HG03457 (cell line): Measurements from ENCODE around the gene KCNK18.
"Not testable (repeated sequence)": the region's sequence is repeated elsewhere in the genome, so short reads cannot be mapped to it uniquely, and the experiment has no call there.

Experiments
- ATAC-seq: cut with Tn5 transposase; IDR thresholded peaks from one replicate; pipeline ENCODE4 v1.9.1; 2021; ENCODE audit warnings: moderate number of reproducible peaks; ENCODE audit not compliant: unreplicated experiment

The KCNK18 gene

GRCh38 chr10:117218654-117219053, 21.4 kb downstream of the KCNK18 start:
- ATAC-seq = no peak

- ATAC-seq = no peak
These were observed 23.9 kb downstream of the KCNK18 start for GRCh38 chr10:117221156-117221711.

GRCh38 chr10:117222552-117222951, 25.3 kb downstream of the KCNK18 start:
- ATAC-seq = no peak

DNA sequence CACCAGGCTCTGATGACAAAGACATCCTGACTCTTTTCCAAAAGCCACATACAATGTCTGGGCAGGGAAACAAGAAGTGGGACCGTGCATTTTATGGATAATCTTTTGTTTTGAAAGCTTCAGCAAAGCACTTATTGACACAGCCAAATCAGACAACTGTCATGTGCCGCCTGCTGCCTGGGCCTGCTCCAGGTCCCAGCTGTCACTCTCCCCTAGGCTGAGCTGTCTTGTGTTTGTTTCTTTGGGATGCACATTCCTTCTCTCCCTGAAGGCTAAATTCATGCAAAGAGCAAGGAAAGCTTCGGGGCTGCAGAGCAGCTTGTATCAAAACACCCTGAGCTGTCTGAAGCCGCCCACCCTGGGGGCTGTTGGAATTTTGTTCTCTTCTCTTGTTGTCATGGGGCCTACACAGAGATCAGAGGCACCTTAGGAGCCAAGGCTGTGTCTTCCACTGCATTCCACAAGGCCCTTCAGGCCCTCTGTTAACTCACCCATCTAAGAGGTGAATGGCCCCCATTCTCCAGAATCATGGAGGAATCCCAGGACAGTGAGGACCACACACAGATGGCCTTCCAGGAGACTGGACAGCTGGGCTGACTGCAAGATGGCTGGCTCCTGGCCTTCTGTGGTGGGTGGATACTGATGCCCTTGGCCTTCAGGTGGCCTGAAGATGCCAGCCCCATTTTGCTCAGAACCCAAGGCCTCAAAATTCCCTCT, 25.8 kb downstream of the KCNK18 start:
- ATAC-seq = no peak

DNA sequence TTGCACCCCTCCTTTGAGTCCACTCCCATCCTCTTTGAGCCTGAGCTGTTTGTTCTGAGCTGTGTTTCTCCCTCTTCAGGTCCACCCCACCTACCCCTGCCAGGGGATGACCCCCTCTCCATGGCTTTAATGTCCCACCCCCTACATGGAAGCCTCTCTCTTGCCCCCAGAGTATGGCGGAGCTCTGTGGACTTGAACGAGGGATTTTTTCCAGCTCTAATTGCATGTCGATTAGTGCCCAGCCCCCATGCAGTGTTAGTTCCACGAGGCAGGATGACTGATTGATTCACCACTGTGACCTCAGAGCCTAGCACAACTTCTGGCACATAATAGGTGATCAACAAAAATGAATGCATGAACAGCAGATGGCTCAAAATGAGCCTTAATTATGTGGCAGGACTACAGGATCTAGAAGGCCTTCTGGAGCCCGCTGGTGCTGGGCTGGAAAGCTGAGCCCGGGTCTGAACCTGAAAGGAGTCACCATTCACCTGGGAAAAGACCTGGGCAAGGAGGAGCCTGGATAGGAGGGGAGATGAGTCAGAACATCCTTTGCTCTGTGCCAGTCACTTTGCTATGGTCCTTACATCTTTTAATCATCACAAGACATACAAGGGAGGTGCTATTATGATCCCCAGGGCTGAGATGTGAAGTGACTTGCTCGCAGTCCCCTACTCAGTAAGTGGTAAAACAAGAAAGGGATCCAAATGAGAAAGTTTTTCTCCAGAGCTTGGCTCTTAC, 26.6 kb downstream of the KCNK18 start:
- ATAC-seq = no peak

- no peak for ATAC-seq
These were observed 27.6 kb downstream of the KCNK18 start for GRCh38 chr10:117224881-117225280.

DNA sequence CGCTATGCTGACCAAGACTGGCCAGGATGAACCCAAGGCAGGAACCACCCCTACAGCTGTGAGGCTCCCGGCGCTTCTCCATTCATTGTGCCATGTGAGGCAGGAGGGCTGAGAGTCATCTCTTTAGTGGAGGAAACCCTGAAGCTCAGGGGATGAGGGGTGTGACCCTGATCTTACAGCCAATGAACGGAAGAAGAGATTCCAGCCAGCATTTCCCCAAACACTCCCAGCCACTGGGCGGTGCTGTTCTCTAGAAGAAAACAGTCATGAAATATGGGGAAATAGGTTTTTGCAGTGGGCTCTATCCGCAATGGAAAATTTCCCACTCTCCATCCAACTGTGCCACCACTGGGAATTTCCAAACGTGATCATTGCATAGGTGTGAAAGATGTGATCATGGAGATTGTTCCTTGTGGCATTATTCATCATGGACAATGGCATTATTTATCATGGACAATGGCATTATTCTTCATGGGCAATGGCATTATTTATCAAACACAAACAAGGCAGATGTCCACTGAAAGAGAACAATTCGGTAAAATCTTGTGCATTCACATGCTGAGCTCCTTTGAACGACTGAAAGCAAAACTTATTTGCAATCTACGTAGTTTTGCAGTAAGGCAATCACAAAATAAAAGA, 29.6 kb downstream of the KCNK18 start:
- ATAC-seq = no peak

DNA sequence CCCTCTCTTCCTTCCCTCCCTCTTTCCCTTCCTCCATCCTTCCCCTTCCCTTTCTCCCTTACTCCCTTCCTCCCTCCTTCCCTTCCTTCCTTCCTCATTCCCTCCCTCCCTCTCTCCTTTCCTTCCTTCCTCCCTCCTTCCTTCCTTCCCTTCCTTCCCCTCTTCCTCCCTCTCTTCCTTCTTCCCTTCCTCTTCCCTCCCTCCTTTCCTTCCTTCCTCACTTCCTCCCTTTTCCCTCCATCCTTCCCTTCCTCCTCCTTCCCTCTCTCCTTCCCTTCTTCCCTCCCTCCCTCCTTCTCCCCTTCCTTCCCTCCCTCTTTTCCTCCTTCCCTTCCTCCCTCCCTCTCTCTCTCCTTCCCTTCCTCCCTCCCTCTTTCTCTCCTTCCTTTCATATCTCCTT, 30.9 kb downstream of the KCNK18 start:
- no peak for ATAC-seq

GRCh38 chr10:117230107-117230506, 32.8 kb downstream of the KCNK18 start:
- not testable (repeated sequence) for ATAC-seq

GRCh38 chr10:117237401-117237991, 40.2 kb downstream of the KCNK18 start:
- ATAC-seq = no peak

DNA sequence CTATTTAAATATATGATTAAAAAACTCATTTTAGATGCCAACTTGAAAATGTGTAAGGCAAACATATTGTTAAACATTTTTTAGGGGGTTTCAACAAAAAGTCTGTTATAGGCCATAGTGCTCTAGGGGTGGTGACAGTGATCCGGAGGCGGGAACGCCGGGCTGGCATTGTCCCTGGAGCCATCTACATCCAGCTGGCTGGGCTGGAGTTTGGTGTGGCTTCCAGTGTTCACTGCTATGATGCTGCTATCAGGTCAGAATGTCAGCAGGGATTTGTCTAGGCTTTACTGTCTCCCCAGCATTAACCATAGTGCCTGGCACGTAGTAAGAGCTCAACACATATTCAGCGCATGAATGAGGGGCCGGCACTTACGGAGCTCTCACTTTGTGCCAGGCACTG, 41.8 kb downstream of the KCNK18 start:
- no peak for ATAC-seq

- no peak for ATAC-seq
These were observed 42.7 kb downstream of the KCNK18 start for GRCh38 chr10:117239721-117240620.

DNA sequence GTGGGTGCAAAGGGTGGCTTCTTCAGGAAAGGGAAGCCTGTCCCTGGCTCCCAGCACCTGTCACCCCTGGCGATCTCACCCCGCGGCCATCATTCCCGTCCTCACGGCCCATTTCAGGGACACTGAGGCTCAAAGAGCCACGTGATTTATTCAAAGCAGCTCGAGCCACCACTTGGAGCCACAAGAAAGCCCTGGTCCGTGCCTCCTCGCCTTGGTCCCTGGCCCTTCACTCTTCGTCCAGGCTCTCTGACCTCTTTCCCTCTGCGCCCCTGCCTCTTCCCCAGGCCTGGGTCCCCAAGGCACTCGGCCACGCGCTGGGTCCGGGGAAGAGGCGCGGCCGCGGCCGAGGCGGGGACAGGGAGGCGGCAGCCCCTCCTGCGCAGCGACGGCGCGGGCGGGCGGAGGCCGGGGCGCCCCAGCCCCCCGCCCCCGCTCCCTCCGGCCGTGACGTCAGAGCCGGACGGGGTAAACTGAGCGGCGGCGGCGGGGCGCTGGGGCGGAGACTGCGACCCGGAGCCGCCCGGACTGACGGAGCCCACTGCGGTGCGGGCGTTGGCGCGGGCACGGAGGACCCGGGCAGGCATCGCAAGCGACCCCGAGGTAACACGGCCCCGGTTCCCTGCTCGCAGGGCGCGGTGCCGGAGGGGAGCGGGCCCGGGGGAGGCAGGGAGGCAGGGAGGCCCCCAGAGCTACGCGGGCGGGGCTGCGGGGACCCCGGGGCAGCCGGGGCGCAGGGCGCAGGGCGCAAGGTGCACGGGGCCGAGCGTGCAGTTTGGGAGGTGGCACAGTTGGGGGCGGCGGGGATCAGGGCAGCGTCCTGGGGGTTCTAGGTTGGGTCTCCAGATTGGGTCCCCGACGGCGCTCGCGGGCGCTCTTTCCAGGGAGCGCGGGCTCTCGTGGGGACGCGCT, 43.6 kb downstream of the KCNK18 start, which contains the start of gene SLC18A2:
Gene SLC18A2, plus strand, starts transcription at position 494 of the 909 bp plus-strand sequence. CDS start 580 bp downstream, outside the sequence.
- ATAC-seq = no peak

DNA sequence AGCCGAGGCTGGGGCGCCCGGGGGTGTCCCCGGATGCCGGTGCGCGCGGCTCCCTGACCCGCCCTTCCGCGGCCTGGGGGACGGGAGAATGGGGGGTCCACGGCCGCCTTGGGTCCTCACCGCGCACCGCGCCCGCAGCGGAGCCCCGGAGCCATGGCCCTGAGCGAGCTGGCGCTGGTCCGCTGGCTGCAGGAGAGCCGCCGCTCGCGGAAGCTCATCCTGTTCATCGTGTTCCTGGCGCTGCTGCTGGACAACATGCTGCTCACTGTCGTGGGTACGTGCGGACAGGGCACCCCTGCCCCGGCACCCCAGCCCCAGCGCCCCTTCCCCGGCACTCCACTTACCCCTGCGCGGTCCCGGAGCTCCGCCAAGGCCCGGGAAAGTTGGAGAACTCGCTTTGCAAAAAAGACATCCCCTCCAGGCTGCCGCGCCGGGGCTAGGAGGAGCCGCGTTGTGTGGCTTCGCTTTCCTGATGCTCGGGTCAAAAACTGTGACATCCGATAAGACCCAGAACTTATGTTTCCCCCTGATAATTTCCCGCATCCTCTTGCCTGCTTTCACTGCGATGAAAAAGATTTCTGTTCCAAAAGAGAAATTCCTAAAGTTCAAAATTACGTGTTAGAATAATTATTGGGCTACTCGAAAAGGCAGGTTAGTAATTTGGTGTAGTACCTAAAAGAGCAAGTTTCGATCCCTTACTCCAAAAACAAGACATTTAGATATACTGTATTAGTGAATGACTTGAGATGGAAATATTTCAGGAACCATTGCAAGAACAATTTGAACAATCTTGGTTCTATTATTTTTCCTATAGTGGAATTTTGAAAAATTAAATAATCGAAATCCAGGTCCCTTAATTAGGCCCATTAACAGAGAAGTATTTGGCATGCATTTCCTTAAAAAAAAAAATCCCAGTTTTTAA, 44.5 kb downstream of the KCNK18 start:
- no peak for ATAC-seq

DNA sequence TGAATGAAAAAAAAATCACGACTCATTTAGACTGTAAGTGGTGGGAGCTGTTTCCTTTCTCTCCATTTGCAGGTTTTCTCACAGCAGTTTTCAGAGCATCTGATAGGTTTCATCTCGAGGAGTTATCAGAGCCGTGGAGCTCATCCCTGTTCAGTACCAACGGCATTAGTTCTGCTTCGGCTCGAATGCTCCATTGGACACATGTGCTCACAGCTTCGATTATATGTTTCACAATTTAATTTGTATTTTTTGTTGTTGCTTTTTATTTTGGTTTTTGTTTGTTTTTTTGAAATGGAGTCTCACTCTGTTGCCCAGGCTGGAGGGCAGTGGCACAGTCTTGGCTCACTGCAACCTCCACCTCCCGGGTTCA, 45.2 kb downstream of the KCNK18 start:
- no peak for ATAC-seq

DNA sequence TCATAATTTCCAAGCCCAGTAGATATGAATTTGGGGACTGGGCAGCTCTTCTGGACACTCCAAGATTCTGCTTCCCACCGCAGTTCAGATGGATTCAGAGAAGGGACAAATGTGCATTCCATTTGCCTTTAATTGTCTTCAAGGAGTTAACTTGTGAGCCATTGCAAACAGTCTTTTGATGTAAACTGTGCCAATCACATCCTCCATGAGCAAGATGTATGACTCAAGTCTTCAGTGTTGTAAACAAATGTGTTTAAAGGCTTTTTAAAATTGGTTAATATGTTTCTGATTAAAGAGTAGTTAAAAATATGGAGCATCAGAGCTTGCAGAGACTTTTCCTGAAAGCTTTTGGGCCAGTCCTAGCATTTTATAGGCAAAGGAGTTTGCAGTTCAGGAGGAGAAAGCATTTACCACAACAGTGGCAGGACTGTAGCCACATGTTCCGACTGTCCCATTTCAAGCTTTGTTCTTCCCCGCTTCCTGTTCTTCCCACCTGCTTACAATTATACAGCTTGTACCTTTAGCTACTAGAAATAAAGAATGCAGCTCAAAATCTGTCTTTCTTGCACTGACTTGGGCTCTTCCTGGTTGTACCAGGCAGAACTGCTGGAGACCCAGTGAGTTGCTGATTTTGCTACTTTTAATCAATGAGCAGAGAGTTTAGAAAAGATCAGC, 49.8 kb downstream of the KCNK18 start:
- no peak for ATAC-seq

DNA sequence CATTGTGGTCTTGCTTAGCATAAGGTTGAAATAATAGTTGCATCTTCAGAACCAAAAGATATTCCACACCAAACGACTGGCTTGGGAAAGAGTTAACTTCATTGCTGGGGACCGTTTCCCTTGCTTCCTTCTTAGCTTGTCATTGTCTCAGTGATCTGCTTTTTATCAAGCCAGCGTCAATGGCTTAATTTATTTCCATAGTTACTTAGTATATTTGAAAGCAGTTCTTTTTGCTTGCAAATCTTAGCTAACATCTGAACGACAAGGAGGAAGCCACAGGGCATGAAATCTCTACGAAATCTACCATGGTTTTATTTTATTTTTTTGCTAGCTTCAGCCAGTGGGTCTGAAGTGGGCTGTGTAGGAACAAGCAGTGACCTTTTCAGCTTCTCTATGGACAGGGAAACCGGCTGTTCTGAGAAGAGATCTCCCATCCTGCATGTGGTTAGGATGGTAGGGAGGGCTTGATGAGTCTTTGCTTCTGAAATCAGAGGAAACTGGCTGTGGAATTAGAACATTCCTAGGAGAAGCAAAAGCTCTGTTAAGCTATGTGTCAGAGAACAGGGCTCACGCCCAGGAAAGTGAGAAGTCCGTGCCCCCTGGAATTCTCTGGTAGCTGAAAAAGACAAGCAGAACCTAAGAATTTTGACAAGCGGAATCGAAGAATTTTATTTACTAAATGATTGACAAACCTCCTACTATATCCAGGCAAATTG, 51.6 kb downstream of the KCNK18 start:
- no peak for ATAC-seq
